IPS DF 6.9 (cell line): Measurements from ENCODE around the gene ZNF45.
"Not testable (repeated sequence)": the region's sequence is repeated elsewhere in the genome, so short reads cannot be mapped to it uniquely, and the experiment has no call there.

ENCODE experiments used
- DNase-seq: peaks from one replicate; pipeline ENCODE4 v3.0.0-alpha.2; 2013; ENCODE audit warnings: low read depth, low spot score
- H3K27ac ChIP-seq: one replicate; pipeline ENCODE4 v1.5.1; 2013; ENCODE audit warnings: low read length, control low read depth
- H3K27me3 ChIP-seq: 2 replicates; pipeline ENCODE4 v1.6.1; 2013; ENCODE audit warnings: mild to moderate bottlenecking, low read length; ENCODE audit not compliant: control insufficient read depth, insufficient read depth
- H3K36me3 ChIP-seq: 2 replicates; pipeline ENCODE4 v1.6.1; 2013; ENCODE audit warnings: low read length; ENCODE audit not compliant: control insufficient read depth, insufficient read depth
- H3K4me1 ChIP-seq: 2 replicates; pipeline ENCODE4 v1.6.1; 2013; ENCODE audit warnings: low read length; ENCODE audit not compliant: control insufficient read depth, insufficient read depth
- H3K4me3 ChIP-seq: 2 replicates; pipeline ENCODE4 v1.5.1; 2013; ENCODE audit warnings: mild to moderate bottlenecking, low read length
- H3K9me3 ChIP-seq: 2 replicates; pipeline ENCODE4 v1.6.1; 2013; ENCODE audit warnings: low read length, inconsistent platforms; ENCODE audit not compliant: control insufficient read depth, insufficient read depth
- WGBS: extraction: QIAGEN DNeasy Blood & Tissue Kit; methylation state at CpG from one replicate; pipeline ENCODE4 v1.1.7; 2013; ENCODE audit warnings: mixed read lengths, missing lambda C conversion rate; ENCODE audit not compliant: insufficient read length, insufficient coverage; 5-methylcytosine and 5-hydroxymethylcytosine counted together

ZNF45 gene

DNA sequence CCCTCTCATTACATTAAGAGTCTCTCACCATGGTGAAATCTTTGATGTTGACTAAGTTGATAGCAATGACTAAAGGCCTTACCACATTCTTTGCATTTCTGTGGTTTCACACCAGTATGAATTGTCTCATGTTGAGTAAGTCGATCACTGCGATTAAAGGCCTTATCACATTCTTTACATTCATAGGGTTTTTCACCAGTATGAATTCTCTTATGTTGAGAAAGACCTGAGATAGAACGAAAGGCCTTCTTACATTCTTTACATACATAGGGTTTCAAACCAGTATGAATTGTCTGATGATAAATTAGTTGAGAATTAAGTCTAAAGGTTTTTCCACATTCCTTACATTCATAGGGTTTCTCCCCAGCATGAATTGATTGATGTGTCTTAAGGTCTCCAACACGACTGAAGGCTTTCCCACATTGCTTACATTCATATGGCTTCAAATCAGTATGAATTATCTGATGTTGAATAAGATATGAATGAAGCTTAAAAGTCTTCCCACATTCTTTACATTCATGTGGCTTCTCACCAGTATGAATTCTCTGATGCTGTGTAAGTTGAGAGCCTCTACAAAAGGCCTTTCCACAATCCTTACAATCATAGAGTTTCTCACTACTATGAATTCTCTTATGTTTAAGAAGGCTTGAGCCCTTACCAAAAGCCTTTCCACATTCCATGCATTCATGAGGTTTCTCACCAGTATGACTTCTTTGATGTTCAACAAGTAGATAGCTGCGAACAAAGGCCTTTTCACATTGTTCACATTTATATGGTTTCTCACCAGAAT, 62.3 kb downstream of the ZNF45 start:
- no peak for DNase-seq
- WGBS = no CpG with 5 or more reads among the region's 5 CpGs
- no peak overlapping the region for H3K4me3 ChIP-seq
- H3K36me3 ChIP-seq = no peaks in the 10 kb centered on the region
- H3K9me3 ChIP-seq = no peaks in the 10 kb centered on the region; the same call in 1 of the 2 replicates
- no peaks in the 10 kb centered on the region for H3K27me3 ChIP-seq
- H3K27ac ChIP-seq = no peak overlapping the region
- no peaks in the 10 kb centered on the region for H3K4me1 ChIP-seq

DNA sequence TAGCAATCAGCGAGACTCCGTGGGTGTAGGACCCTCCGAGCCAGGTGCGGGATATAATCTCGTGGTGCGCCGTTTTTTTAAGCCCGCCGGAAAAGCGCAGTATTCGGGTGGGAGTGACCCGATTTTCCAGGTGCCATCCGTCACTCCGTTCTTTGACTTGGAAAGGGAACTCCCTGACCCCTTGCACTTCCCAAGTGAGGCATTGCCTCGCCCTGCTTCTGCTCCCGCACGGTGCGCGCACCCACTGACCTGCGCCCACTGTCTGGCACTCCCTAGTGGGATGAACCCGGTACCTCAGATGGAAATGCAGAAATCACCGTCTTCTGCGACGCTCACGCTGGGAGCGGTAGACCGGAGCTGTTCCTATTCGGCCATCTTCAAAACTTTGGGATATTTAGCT, 68.2 kb downstream of the ZNF45 start:
- WGBS = no CpG with 5 or more reads among the region's 28 CpGs

More for the DNA sequence above, 68.2 kb downstream of the ZNF45 start:
- not testable (repeated sequence) for H3K36me3 ChIP-seq, H3K4me3 ChIP-seq, DNase-seq, H3K27me3 ChIP-seq, H3K4me1 ChIP-seq, H3K27ac ChIP-seq, H3K9me3 ChIP-seq
